KMS-11 (cell line): ENCODE data around the gene APOM.
A peak's percentile ranks its signal among the peaks of the same experiment; 100 is the strongest.

ENCODE experiments used
- H2AFZ ChIP-seq: fragments of 200-600 bp; sonication (generic); 2 replicates; pipeline ENCODE4 v1.6.1; 2016; ENCODE audit warnings: antibody characterized with exemption, mixed run types, low read depth
- H3K27ac ChIP-seq: fragments of 200-600 bp; sonication (generic); 2 replicates; pipeline ENCODE4 v1.6.1; 2016; ENCODE audit warnings: mild to moderate bottlenecking, mixed run types
- H3K27me3 ChIP-seq: fragments of 200-600 bp; sonication (generic); 2 replicates; pipeline ENCODE4 v1.6.1; 2017; ENCODE audit warnings: mild to moderate bottlenecking, low read depth, mixed run types, moderate library complexity; ENCODE audit not compliant: insufficient read depth
- H3K36me3 ChIP-seq: fragments of 200-600 bp; sonication (generic); 2 replicates; pipeline ENCODE4 v1.6.1; 2017; ENCODE audit warnings: mild to moderate bottlenecking, mixed run types; ENCODE audit not compliant: insufficient read depth
- H3K4me1 ChIP-seq: fragments of 200-600 bp; sonication (generic); 2 replicates; pipeline ENCODE4 v1.6.1; 2016; ENCODE audit warnings: mild to moderate bottlenecking, low read depth, mixed run types; ENCODE audit not compliant: poor library complexity, severe bottlenecking
- H3K4me2 ChIP-seq: fragments of 200-600 bp; sonication (generic); 2 replicates; pipeline ENCODE4 v1.7.0; 2016; ENCODE audit warnings: mild to moderate bottlenecking, mixed run types
- H3K4me3 ChIP-seq: fragments of 200-600 bp; sonication (generic); IDR thresholded peaks from 2 replicates; pipeline ENCODE4 v1.6.1; 2017; ENCODE audit warnings: low read depth, low read length, mixed read lengths; ENCODE audit not compliant: insufficient read depth
- H3K79me2 ChIP-seq: fragments of 200-600 bp; sonication (generic); 2 replicates; pipeline ENCODE4 v1.6.1; 2016; ENCODE audit warnings: low read depth, mixed run types; ENCODE audit not compliant: insufficient read depth
- H3K9ac ChIP-seq: fragments of 200-600 bp; sonication (generic); 2 replicates; pipeline ENCODE4 v1.6.1; 2016; ENCODE audit warnings: mild to moderate bottlenecking, mixed run types
- H4K20me1 ChIP-seq: fragments of 200-600 bp; sonication (generic); 2 replicates; pipeline ENCODE4 v1.6.1; 2016; ENCODE audit warnings: mild to moderate bottlenecking, mixed run types; ENCODE audit not compliant: insufficient read depth
- TF ChIP-seq, protein P1 (sequence below): fragments of 200-600 bp; sonication (generic); conservative IDR thresholded peaks from 2 replicates; pipeline ENCODE4 v1.6.1; 2017; ENCODE audit warnings: low read depth, mild to moderate bottlenecking, antibody characterized with exemption, low read length, moderate library complexity, mixed read lengths

Gene APOM

DNA sequence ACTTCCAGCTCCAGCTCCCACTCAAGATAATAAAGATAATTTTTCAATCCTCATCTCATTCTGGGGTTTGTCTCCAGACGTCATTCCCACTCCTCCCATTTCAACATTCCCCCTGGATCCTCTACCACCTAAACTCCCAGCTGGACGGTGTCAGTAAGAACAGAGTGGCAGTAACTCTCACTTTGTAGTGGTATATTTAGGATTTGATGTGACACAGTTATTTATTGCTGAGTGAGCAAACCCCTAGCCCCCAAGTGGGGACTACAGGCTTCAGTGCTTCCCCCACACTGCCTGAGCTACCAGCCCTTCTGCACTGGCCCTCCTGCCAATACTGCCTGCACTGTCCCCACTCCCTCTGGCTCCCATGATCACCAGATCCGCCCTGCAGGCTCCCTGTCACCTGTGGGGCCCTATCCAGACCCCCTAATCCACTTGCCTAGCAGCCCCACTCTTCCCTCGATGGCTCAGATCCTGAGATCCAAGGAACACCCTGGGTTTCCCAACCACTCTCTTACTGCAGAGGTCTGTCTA lies 2.5 kb downstream of the APOM start:
- H3K4me1 ChIP-seq = peaks cover 38% of the 10 kb centered on the region
- no peak overlapping the region for H2AFZ ChIP-seq
- H3K9ac ChIP-seq = no peak overlapping the region
- H4K20me1 ChIP-seq = no peaks in the 10 kb centered on the region
- H3K79me2 ChIP-seq = peaks cover 18% of the 10 kb centered on the region
- no peak overlapping the region for H3K4me3 ChIP-seq
- H3K36me3 ChIP-seq = no peaks in the 10 kb centered on the region
- no peaks in the 10 kb centered on the region for H3K27me3 ChIP-seq
- H3K27ac ChIP-seq = no peak overlapping the region
- no peak overlapping the region for H3K4me2 ChIP-seq
- TF ChIP-seq, protein P1, sequence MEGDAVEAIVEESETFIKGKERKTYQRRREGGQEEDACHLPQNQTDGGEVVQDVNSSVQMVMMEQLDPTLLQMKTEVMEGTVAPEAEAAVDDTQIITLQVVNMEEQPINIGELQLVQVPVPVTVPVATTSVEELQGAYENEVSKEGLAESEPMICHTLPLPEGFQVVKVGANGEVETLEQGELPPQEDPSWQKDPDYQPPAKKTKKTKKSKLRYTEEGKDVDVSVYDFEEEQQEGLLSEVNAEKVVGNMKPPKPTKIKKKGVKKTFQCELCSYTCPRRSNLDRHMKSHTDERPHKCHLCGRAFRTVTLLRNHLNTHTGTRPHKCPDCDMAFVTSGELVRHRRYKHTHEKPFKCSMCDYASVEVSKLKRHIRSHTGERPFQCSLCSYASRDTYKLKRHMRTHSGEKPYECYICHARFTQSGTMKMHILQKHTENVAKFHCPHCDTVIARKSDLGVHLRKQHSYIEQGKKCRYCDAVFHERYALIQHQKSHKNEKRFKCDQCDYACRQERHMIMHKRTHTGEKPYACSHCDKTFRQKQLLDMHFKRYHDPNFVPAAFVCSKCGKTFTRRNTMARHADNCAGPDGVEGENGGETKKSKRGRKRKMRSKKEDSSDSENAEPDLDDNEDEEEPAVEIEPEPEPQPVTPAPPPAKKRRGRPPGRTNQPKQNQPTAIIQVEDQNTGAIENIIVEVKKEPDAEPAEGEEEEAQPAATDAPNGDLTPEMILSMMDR = no peak

DNA sequence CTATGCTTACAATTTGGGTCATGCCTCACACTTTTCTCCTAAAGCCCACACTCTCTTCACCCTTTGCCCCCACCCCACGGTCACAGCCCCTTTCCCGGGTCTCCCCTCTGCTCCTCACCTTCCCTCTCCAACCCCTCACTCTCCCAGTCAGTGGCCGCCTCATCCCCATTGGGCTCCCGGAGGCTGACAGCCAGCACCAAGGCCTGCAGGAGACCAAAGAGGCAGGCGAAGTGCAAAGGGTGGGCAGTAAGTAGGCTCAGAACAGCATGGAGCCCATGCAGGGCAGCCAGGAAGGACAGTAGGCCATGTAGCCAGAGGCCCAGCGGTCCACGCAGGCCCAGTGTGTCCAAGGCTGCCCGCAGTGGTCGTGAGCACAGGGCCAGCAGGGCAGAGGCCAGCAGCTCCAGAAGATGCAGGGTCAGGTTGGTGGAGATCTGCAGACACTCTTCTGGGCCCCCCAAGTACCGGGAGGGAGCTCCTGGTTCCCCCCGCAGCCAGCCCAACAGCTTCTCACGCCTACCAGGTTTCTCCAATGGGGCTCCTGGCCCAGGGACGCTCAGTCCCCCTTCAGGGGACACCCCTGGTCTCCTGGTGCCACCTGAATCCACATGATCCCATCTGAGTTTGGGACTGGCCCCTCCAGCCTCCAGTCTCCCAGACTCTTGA lies 3.4 kb downstream of the APOM start:
- H3K4me2 ChIP-seq = peak overlapping the region; percentile 87; the same call in 1 of the 2 replicates
- H3K4me1 ChIP-seq = peaks cover 43% of the 10 kb centered on the region
- TF ChIP-seq, protein P1 = no peak
- no peaks in the 10 kb centered on the region for H3K36me3 ChIP-seq
- H3K27me3 ChIP-seq = no peaks in the 10 kb centered on the region
- no peak overlapping the region for H3K9ac ChIP-seq
- no peak overlapping the region for H2AFZ ChIP-seq
- H3K79me2 ChIP-seq = peaks cover 27% of the 10 kb centered on the region
- H3K4me3 ChIP-seq = no peak overlapping the region
- no peaks in the 10 kb centered on the region for H4K20me1 ChIP-seq
- no peak overlapping the region for H3K27ac ChIP-seq

DNA sequence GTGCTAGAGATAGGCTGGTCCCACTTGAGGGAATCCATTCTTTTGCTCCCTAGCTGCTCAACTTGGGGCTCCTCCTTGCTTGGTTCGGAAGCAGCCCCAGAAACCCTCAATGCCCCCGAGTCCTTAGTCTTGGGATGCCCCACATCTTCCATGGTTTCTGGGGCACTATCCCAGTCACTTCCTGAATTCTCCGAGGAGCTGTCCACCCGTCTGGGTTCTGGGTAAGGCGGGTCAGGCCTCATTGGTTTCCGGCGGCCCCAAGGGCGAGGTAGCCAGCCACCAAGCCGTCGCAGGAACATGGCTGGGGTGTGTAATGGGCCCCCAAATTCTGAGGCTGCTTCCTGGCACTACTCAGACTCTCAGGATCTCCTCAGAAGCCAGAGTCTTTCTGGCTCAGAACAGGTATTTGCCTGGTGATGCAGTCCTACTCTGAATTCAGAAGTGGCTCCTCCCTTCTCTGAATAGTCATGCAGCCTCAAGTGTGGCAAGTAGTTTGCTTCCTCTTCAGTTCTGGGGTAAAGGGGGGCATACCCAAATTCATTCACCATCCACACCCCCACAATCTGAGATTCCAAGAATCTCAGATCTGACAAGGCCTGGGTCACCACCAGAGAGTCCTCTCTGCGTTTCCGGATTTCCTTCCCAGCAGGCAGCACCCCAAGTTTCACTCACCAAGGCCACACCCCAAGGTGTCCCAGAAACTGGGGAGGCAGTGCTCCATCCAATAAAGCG lies 4.1 kb downstream of the APOM start:
- Histone ChIP-seq H3K4me1 (peaks cover 45% of the 10 kb centered on the region), H3K27ac (peak overlapping the region; percentile 42; the same call in 1 of the 2 replicates), H3K9ac (peak overlapping the region; percentile 60; the same call in 1 of the 2 replicates), H3K4me3 (no peak overlapping the region), H4K20me1 (no peaks in the 10 kb centered on the region), H2AFZ (peak overlapping the region; percentile 56), H3K36me3 (no peaks in the 10 kb centered on the region), H3K27me3 (no peaks in the 10 kb centered on the region), H3K79me2 (peaks cover 33% of the 10 kb centered on the region), H3K4me2 (peak overlapping the region; percentile 87)
- TF ChIP-seq, protein P1 = no peak

DNA sequence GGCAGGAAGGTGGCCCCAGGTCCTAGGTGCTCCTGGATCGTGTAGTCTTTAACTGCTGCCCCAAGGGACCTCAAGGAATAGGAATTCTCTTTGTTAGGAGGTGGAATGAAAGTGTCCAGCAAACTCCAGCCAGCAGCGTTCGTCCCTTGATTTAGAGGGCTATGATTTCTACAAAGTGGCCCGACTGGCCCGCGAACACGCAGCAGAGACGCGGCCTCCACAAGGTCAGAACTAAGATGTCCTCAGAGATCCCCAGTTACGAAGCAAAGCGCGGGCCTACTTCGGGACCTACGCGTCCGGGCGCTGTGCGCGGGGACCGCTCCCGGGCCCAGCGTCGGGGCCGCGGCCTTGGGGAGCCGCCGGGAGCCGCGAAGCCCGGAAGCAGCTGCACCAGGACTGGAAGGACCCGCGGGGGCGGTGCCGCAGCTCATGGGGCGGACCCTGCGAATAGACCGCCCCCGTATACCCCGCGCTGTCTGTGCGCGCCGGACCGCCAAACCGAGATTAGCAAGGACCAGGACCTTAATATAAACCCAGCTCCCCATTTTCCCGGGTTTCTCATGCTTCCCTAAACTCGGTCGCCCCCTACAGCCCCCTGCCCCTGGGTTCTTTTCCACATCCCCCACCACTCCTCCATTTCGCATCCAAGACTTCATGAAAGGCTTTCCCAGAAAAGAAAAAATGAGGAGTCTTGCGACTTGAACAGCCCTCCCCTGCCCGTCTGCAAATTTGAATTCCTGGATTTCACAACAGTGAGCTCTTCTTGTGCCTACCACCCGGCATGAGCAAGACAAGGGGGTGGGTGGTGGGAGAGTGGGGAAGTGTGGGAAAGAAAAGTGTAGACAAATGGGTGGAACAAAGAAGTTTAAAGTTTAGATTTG lies 4.9 kb downstream of the APOM start, which contains the start of gene C6orf47:
Gene C6orf47 (minus strand): TSS at position 398 of the 881 bp plus-strand sequence. CDS start 831 bp downstream, outside the sequence.
- Histone ChIP-seq H3K79me2 (peaks cover 33% of the 10 kb centered on the region), H3K27me3 (no peaks in the 10 kb centered on the region), H2AFZ (peak within 1 kb of the TSS; percentile 56), H4K20me1 (no peaks in the 10 kb centered on the region), H3K9ac (peak within 1 kb of the TSS; percentile 60; the same call in 1 of the 2 replicates), H3K4me1 (peaks cover 45% of the 10 kb centered on the region), H3K4me3 (no peak within 1 kb of the TSS), H3K4me2 (peak within 1 kb of the TSS; percentile 87), H3K27ac (peak within 1 kb of the TSS; percentile 42; the same call in 1 of the 2 replicates), H3K36me3 (no peaks in the 10 kb centered on the region)
- TF ChIP-seq, protein P1 = no peak
